Measurements from ENCODE around the gene HERC4. TPM values are rescaled to one million over a fixed set of nuclear protein-coding genes. Genes with fewer than 3 reads are reported as not detected.
"Not testable (repeated sequence)": the region's sequence is repeated elsewhere in the genome, so short reads cannot be mapped to it uniquely, and the experiment has no call there.

The HERC4 gene
- total RNA-seq, 2 donors from 2014 or later = 53.8 to 60.1 TPM

DNA sequence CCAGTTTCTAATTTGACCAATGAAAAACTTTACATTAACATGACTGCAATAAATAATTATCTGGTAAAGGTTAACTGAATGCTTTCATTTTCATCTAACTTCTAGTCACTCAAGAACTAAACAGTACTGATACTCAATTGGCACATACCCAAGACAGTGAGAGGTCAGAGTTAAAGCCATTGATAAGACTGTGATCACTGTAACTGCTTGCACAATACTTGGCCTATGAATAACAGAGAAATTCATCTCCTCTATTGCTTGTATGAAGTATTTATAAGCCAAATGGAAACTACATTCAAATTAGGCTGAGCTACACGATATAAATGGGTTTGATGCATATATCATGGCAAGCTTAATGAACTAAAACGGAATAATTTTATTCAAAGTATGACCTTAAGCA is 43.0 kb downstream of the HERC4 start:
- H3K4me1 ChIP-seq (ENCODE audit: control insufficient read depth, insufficient read depth, low read length) = no peaks in the 10 kb centered on the region
- no peaks in the 10 kb centered on the region for H3K9me3 Mint-ChIP-seq
- peaks cover 33% of the 10 kb centered on the region for H3K36me3 Mint-ChIP-seq (ENCODE audit: low read depth)
- no peak overlapping the region for H3K4me3 ChIP-seq (ENCODE audit: low read length)
- no peak overlapping the region for H3K27ac Mint-ChIP-seq
- H3K27ac ChIP-seq (ENCODE audit: low read depth, low read length) = no peak overlapping the region
- H3K27me3 ChIP-seq (ENCODE audit: control insufficient read depth, insufficient read depth, low read length, poor library complexity, severe bottlenecking) = no peaks in the 10 kb centered on the region
- no peak overlapping the region for H3K9ac ChIP-seq (ENCODE audit: extremely low read depth, low read length, poor library complexity, severe bottlenecking)
- no peak for DNase-seq
- no peaks in the 10 kb centered on the region for H3K27me3 Mint-ChIP-seq (ENCODE audit: insufficient read depth)
- no peak for TF ChIP-seq CTCF (conservative IDR thresholded peaks at IDR 0.05)
- 94 to 100% methylated on average over 1 to 2 of the region's 2 CpGs for WGBS, 2 experiments (ENCODE audit: insufficient coverage in 1 of 2, insufficient read length in 1 of 2)
- no peak overlapping the region for H3K4me3 Mint-ChIP-seq
- no peaks in the 10 kb centered on the region for H3K9me3 ChIP-seq (ENCODE audit: control insufficient read depth, low read length)
- no peaks in the 10 kb centered on the region for H3K4me1 Mint-ChIP-seq
- peaks cover 47% of the 10 kb centered on the region for H3K36me3 ChIP-seq (ENCODE audit: control insufficient read depth, insufficient read depth, low read length)

DNA sequence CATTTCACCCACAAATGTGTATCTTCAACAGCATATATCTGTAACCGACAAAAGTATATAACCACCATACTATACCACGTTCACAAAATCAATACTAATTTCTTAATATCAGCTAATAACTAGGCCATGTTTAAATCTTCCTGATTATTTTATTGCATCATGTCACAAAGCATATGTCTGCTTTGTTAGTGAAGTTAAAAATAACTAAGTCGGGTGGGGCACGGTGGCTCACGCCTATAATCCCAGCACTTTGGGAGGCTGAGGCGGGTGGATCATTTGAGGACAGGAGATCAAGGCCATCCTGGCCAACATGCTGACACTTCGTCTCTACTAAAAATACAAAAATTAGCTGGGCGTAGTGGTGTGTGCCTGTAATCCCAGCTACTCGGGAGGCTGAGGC is 47.7 kb downstream of the HERC4 start:
- TF ChIP-seq CTCF (conservative IDR thresholded peaks at IDR 0.05) = no peak
- no peaks in the 10 kb centered on the region for H3K4me1 Mint-ChIP-seq
- peaks cover 53% of the 10 kb centered on the region for H3K36me3 ChIP-seq (ENCODE audit: control insufficient read depth, insufficient read depth, low read length)
- WGBS, 2 experiments (ENCODE audit: insufficient coverage in 1 of 2, insufficient read length in 1 of 2) = 94 to 96% methylated on average over 7 to 9 of the region's 9 CpGs
- H3K9me3 Mint-ChIP-seq = no peaks in the 10 kb centered on the region
- DNase-seq = no peak
- no peaks in the 10 kb centered on the region for H3K27me3 Mint-ChIP-seq (ENCODE audit: insufficient read depth)
- H3K36me3 Mint-ChIP-seq (ENCODE audit: low read depth) = peaks cover 35% of the 10 kb centered on the region
- no peaks in the 10 kb centered on the region for H3K9me3 ChIP-seq (ENCODE audit: control insufficient read depth, low read length)
- H3K4me3 ChIP-seq (ENCODE audit: low read length) = no peak overlapping the region
- H3K4me3 Mint-ChIP-seq = no peak overlapping the region
- no peak overlapping the region for H3K27ac ChIP-seq (ENCODE audit: low read depth, low read length)
- no peaks in the 10 kb centered on the region for H3K4me1 ChIP-seq (ENCODE audit: control insufficient read depth, insufficient read depth, low read length)
- no peak overlapping the region for H3K27ac Mint-ChIP-seq
- no peaks in the 10 kb centered on the region for H3K27me3 ChIP-seq (ENCODE audit: control insufficient read depth, insufficient read depth, low read length, poor library complexity, severe bottlenecking)
- H3K9ac ChIP-seq (ENCODE audit: extremely low read depth, low read length, poor library complexity, severe bottlenecking) = no peak overlapping the region

DNA sequence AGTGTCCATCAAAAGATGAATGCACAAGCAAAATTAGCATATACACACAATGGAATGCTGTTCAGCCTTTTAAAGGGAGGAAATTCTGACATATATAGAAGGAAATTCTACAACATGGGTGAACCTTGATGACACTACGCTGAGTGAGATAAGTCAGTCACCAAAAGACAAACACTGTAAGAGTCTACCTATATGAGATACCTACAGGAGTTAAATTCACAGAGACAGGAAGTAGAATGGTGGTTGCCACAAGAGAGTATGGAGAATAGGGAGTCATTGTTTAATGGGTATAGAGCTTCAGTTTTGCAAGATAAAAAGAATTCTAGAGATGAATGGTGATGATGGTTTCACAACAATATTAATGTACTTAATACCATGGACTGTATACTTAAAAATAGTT is 51.8 kb downstream of the HERC4 start:
- no peak overlapping the region for H3K27ac ChIP-seq (ENCODE audit: low read depth, low read length)
- H3K4me1 Mint-ChIP-seq = no peaks in the 10 kb centered on the region
- no peak overlapping the region for H3K9ac ChIP-seq (ENCODE audit: extremely low read depth, low read length, poor library complexity, severe bottlenecking)
- H3K27me3 ChIP-seq (ENCODE audit: control insufficient read depth, insufficient read depth, low read length, poor library complexity, severe bottlenecking) = no peaks in the 10 kb centered on the region
- no peak for DNase-seq
- no peak overlapping the region for H3K27ac Mint-ChIP-seq
- peaks cover 56% of the 10 kb centered on the region for H3K36me3 Mint-ChIP-seq (ENCODE audit: low read depth)
- WGBS, 2 experiments (ENCODE audit: insufficient coverage in 1 of 2, insufficient read length in 1 of 2) = 100% methylated on average over 1 of the region's 1 CpG
- no peak for TF ChIP-seq CTCF (conservative IDR thresholded peaks at IDR 0.05)
- no peaks in the 10 kb centered on the region for H3K27me3 Mint-ChIP-seq (ENCODE audit: insufficient read depth)
- H3K4me3 ChIP-seq (ENCODE audit: low read length) = no peak overlapping the region
- H3K4me1 ChIP-seq (ENCODE audit: control insufficient read depth, insufficient read depth, low read length) = no peaks in the 10 kb centered on the region
- H3K9me3 ChIP-seq (ENCODE audit: control insufficient read depth, low read length) = no peaks in the 10 kb centered on the region
- peaks cover 62% of the 10 kb centered on the region for H3K36me3 ChIP-seq (ENCODE audit: control insufficient read depth, insufficient read depth, low read length)
- no peaks in the 10 kb centered on the region for H3K9me3 Mint-ChIP-seq
- no peak overlapping the region for H3K4me3 Mint-ChIP-seq

GRCh38 chr10:68022324-68022723 is 52.8 kb downstream of the HERC4 start:
- not testable (repeated sequence) for H3K9me3 Mint-ChIP-seq; H3K4me1 Mint-ChIP-seq; H3K4me3 ChIP-seq (ENCODE audit: low read length); H3K9me3 ChIP-seq (ENCODE audit: control insufficient read depth, low read length); H3K4me1 ChIP-seq (ENCODE audit: control insufficient read depth, insufficient read depth, low read length); H3K27me3 ChIP-seq (ENCODE audit: control insufficient read depth, insufficient read depth, low read length, poor library complexity, severe bottlenecking); H3K4me3 Mint-ChIP-seq; H3K27ac Mint-ChIP-seq; H3K27me3 Mint-ChIP-seq (ENCODE audit: insufficient read depth); H3K9ac ChIP-seq (ENCODE audit: extremely low read depth, low read length, poor library complexity, severe bottlenecking); H3K27ac ChIP-seq (ENCODE audit: low read depth, low read length); DNase-seq
- peaks cover 68% of the 10 kb centered on the region for H3K36me3 ChIP-seq (ENCODE audit: control insufficient read depth, insufficient read depth, low read length)
- peaks cover 54% of the 10 kb centered on the region for H3K36me3 Mint-ChIP-seq (ENCODE audit: low read depth)
- 99% methylated on average over 4 of the region's 4 CpGs; no CpG with 5 or more reads in 1 of the 2 experiments for WGBS, 2 experiments (ENCODE audit: insufficient coverage in 1 of 2, insufficient read length in 1 of 2)

DNA sequence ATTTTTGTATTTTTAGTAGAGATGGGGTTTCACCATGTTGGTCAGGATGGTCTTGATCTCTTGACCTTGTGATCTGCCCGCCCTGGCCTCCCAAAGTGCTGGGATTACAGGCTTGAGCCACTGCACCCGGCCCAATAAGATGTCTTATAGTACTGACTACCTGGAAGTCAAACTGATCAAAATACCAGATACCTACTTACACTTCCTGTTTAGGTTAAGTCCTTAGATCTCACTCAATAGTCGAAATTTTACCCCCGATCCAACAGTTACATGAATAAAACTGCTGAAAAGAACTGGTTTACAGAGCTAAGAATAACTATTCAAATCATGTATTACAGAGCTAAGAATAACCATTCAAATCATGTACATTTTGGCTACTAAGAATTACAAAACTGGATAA is 58.6 kb downstream of the HERC4 start:
- peaks cover 62% of the 10 kb centered on the region for H3K36me3 ChIP-seq (ENCODE audit: control insufficient read depth, insufficient read depth, low read length)
- H3K27me3 Mint-ChIP-seq (ENCODE audit: insufficient read depth); H3K27ac Mint-ChIP-seq; H3K9me3 ChIP-seq (ENCODE audit: control insufficient read depth, low read length); H3K4me3 ChIP-seq (ENCODE audit: low read length); H3K4me1 Mint-ChIP-seq; H3K4me3 Mint-ChIP-seq; H3K4me1 ChIP-seq (ENCODE audit: control insufficient read depth, insufficient read depth, low read length); H3K9me3 Mint-ChIP-seq; H3K27ac ChIP-seq (ENCODE audit: low read depth, low read length); DNase-seq; H3K27me3 ChIP-seq (ENCODE audit: control insufficient read depth, insufficient read depth, low read length, poor library complexity, severe bottlenecking); H3K9ac ChIP-seq (ENCODE audit: extremely low read depth, low read length, poor library complexity, severe bottlenecking): not testable (repeated sequence)
- 89 to 90% methylated on average over 3 to 4 of the region's 4 CpGs for WGBS, 2 experiments (ENCODE audit: insufficient coverage in 1 of 2, insufficient read length in 1 of 2)
- H3K36me3 Mint-ChIP-seq (ENCODE audit: low read depth) = peaks cover 41% of the 10 kb centered on the region
